HUDEP-2 (cell line): ENCODE results near the gene ALDH1A1.

Source experiments
- DNase-seq, 76 experiments: peaks; one replicate each; lab custom pipeline; 2025; ENCODE audit not compliant: unreplicated experiment in 76 of 76; lab: John Stamatoyannopoulos, UW

Gene ALDH1A1

DNA sequence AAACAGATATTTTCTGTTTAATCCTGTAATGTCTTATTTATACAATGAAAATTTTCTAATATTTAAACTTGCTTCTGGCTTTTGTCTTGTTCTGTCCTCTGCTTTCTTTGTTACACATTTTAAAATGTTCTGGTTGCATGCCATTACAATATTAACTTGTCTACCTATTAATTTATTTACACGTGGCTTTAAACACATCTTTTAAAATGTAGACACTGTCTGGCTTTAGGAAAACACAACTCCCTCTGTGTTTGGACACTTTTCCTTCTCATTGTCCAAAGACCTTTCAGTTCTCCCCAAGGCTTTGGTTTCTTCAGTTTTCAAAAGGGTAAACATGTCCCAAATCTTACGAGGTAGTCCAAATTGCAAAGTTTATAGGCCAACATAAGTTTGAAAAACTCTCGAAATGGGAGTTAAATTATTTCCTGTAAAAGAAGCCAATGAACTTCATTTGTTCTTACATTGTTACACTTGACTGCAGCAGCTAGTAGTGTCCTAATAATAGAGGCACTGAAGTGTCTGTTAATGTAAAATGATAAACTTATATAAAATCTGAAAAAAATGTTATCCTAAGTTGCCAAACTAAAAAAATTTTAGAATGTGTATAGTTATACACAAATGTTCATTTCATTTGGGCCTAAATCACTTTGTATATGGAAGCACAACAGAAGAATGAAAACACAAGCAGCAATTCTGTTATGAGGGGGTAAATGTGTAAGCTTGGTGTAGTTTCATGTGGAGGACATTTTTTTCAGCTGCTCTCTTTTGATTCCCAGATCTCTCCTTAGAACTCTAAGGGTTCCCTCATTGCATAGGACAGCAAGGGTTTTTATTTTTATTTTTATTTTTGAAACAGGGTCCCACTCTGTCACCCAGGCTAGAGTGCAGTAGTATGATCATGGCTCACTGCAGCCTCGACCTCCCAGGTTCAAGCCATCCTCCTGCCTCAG, 53.8 kb downstream of the ALDH1A1 start:
- DNase-seq: no peak

GRCh38 chr9:72898360-72898759, 54.5 kb downstream of the ALDH1A1 start:
- no peak for DNase-seq

DNA sequence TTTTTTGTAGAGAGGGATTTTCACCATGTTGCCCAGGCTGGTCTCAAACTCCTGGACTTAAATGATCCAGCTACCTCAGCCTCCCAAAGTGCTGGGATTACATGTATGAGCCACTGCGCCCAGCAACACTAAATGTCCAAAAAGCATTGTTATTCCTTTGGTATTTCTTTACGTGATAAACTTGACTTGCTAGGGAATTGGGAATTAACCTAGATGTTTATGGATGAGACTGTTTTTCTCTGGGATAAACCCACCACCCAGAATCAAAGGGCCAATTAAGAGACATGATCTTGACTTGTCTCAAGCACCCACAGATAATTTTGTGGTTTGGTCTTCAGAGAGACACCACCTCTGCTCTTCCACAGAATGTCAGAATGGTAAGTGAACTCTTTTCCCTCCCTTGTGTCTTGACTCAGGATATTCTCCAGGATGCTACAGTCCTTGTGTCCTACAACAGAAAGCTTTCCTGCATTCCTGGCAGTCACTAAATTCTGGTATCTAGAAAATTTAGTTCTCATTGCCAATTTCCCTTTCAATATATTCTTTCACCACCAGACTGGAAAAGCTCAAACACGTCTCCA, 55.7 kb downstream of the ALDH1A1 start:
- DNase-seq: no peak

GRCh38 chr9:72896439-72896838, 56.4 kb downstream of the ALDH1A1 start:
- DNase-seq: no peak

GRCh38 chr9:72895122-72895521, 57.7 kb downstream of the ALDH1A1 start:
- DNase-seq: no peak

GRCh38 chr9:72894342-72894741, 58.5 kb downstream of the ALDH1A1 start:
- DNase-seq: no peak

GRCh38 chr9:72893437-72893836, 59.4 kb downstream of the ALDH1A1 start:
- no peak for DNase-seq

DNA sequence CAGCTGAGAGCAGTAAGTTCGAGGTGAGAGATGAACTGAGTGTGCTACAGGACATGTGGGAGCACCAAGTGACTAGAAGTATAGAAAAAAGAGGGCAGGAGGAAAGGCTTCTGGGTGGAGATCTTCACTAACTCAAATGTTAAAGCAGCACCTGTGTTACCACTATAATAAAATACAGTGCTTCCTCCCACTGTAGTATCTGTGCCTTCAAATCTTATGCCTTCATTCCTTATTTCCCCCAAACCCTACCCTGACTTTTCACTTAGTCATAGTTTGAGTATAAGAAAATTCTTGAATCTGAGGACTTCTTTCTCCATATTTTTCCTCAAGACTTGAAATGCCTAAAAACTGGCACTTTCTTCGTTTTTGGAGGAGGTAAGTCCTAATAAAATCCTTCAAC, 61.8 kb downstream of the ALDH1A1 start:
- no peak for DNase-seq

- DNase-seq: no peak
Observed at GRCh38 chr9:72888943-72889342, 63.9 kb downstream of the ALDH1A1 start.

DNA sequence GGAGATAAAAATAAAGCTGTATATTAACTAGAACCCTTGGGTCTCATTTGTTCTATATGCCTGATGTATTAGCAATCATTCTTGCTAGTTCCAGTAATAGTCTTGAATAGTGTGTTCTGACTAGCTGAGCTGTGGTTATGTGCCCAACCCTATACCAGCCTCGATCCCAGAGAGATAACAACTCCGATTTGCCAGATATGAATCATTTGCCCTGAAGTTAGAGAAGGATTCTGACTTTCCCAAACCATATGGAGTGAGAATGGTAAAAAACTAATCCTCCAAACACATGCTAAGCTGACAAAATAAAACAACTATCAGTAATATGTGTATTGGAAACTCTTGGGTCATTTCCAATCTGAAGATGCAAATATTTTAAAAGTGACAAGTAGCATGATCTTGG, 64.8 kb downstream of the ALDH1A1 start:
- DNase-seq: no peak

- no peak for DNase-seq
Observed at GRCh38 chr9:72886386-72886785, 66.5 kb downstream of the ALDH1A1 start.

DNA sequence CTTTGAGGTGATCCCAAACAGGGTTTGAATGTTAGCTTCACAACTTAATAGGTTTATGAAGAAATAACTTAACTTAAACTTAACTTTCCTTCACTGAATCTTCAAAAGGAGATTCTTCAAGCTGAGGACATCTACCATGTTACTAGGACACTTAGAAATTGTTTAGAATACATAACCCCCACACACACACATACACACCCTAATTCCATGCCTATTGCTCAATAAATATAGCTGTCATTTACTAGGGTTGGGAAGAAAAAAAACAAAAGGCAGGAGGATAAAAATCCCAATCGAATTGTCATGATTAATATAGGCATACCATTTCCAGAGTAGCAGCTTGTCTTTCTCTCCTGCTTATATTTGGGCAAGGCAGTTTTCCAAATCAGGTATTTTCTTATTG, 68.3 kb downstream of the ALDH1A1 start:
- no peak for DNase-seq

DNA sequence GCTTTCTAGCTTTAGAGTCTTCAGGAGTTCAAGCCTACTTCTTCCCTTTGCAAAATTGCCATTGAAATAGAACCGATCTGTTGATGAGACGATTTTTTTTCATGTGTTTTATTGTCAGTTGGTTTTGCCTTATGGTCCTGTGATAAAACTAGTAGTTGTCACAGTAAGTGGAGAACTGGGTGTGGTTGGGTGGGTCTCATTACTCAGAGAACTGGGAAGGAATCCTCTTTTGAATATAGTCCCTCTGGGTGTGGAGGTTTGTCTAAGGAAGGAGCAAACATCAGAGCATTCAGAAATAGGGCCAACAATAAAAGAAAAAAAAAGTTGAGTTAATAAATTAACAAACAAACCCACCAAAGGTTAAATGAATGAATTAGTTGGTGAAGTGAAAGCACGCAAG, 69.0 kb downstream of the ALDH1A1 start:
- no peak for DNase-seq

GRCh38 chr9:72882117-72882775, 70.6 kb downstream of the ALDH1A1 start:
- peak in 49 of 76 experiments; percentile 2 to 64 (median 28) for DNase-seq

GRCh38 chr9:72880821-72881220, 72.0 kb downstream of the ALDH1A1 start:
- no peak for DNase-seq

- no peak for DNase-seq
Observed at GRCh38 chr9:72875221-72875620, 77.6 kb downstream of the ALDH1A1 start.

DNA sequence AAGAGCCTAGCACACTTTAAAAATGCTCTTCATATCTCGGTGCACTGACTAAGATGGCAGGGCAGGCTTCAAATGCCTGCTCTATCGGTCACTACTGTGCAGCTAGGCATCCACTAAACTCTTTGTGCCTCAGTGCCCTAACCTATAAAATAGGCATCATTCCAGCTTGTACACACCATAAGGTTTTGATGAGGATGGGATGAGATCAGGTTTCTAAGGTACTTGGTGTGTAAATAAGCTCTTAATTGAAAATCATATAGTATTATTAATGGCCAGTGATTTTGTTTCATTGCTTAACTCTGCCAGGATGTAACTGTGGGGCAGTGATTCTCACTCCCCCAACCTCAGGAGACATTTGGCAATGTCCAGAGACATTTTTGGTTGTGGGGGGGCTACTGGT, 78.5 kb downstream of the ALDH1A1 start:
- DNase-seq: no peak

DNA sequence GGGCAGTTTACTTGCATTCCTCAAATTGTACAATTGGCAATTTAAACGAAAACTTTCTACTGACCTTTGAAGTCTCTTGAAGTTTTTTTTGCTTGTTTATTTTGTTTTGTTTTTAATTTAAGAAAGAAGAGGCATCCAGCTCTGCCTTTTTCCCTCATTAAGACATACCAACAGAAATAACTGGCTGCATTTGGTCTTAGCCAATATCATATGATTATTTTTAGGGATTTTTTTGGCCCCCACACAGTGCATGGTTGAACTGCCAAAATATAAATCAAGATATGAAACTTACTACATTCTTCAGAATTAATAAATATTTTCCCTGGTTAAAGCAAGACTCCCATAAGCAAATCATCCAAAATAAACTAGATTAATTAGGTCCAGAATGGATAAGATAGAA, 79.4 kb downstream of the ALDH1A1 start:
- no peak for DNase-seq

DNA sequence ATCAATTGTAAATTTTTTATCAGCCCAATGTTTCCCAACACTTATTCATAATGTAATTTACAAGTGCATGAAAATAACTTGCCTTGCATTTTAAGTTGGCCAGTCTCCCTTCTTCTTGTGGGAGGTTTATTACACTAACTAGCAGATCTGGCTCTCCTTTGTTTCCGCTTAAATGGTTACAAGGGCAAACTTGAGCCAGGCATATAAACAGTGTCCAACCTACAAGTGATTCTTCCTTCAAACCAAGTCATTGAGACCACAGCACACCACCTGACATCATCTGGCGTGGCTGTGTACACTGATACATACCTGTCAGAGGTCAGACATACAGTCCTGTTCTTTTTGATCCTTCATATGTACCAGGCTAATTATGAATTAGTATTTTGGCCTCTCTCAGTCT, 80.1 kb downstream of the ALDH1A1 start:
- DNase-seq: no peak

- peak in 4 of 76 experiments; percentile 6 to 15 (median 11) for DNase-seq
Observed at GRCh38 chr9:72871685-72872084, 81.2 kb downstream of the ALDH1A1 start.

- DNase-seq: no peak
Observed at GRCh38 chr9:72864327-72864726, 88.5 kb downstream of the ALDH1A1 start.
